Measurements from ENCODE around the gene EMC10.

The EMC10 gene

DNA sequence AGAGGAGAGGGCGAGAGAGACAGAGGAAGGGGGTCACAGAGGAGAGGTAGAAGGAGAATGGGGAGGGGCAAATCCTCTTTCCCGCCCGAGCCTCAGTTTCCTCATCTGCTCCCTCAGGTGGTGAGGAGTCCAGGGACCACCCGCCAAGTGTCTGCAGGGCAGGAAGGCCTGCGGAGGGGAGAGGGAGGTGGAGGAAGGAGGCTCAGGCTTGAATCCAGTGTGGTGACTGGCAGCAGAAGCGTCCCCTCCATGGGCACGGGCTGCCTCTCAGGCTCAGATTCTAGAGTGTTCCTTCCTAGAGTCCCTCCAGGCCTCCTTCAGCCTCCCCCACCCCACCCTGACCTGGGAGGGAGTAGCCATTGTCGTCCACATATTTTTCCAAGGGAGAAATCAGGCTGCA is 16.9 kb downstream of the EMC10 start:
- Histone ChIP-seq H3K4me3 (ENCODE audit: low read depth, low read length) (no peak overlapping the region), H3K27ac (ENCODE audit: extremely low read depth, low read depth, low read length) (no peak overlapping the region), H3K36me3 (ENCODE audit: control insufficient read depth in 2 of 2, insufficient read depth in 1 of 2, low read length in 2 of 2) (peaks cover 0 to 3% of the 10 kb centered on the region in 2 experiments; a peak in 1 of 3 replicates), H3K4me1 (ENCODE audit: control insufficient read depth, insufficient read depth, low read length) (no peaks in the 10 kb centered on the region), H3K9me3 (ENCODE audit: control insufficient read depth, insufficient read depth, low read depth, low read length) (no peaks in the 10 kb centered on the region)
- ChIA-PET CTCF (no interaction called here), POLR2A (no interaction called here)
- TF ChIP-seq ZNF561 (tag by site-specific recombination; IDR thresholded peaks at IDR 0.05; ENCODE audit: borderline replicate concordance) (no peak), KLF8 (tag by site-specific recombination; IDR thresholded peaks at IDR 0.05) (no peak), ZNF394 (tag by site-specific recombination; IDR thresholded peaks at IDR 0.05; ENCODE audit: borderline replicate concordance) (no peak), HOXA7 (CRISPR knock-in tag; IDR thresholded peaks at IDR 0.05; ENCODE audit: borderline replicate concordance) (no peak), ZNF239 (tag by site-specific recombination; IDR thresholded peaks at IDR 0.05) (no peak), ZNF416 (tag by site-specific recombination; IDR thresholded peaks at IDR 0.05) (no peak), ZNF777 (tag by site-specific recombination; IDR thresholded peaks at IDR 0.05; ENCODE audit: borderline replicate concordance) (no peak), ZBTB1 (tag by site-specific recombination; IDR thresholded peaks at IDR 0.05) (no peak), ZFP37 (tag by site-specific recombination; IDR thresholded peaks at IDR 0.05) (no peak), KLF10 (tag by site-specific recombination; IDR thresholded peaks at IDR 0.05) (no peak), ZBTB48 (tag by site-specific recombination; IDR thresholded peaks at IDR 0.05) (no peak), ZSCAN30 (tag by site-specific recombination; IDR thresholded peaks at IDR 0.05) (no peak), ZBTB7A (tag by site-specific recombination; IDR thresholded peaks at IDR 0.05; ENCODE audit: low read depth) (no peak)
- TF ChIP-seq, protein P1, sequence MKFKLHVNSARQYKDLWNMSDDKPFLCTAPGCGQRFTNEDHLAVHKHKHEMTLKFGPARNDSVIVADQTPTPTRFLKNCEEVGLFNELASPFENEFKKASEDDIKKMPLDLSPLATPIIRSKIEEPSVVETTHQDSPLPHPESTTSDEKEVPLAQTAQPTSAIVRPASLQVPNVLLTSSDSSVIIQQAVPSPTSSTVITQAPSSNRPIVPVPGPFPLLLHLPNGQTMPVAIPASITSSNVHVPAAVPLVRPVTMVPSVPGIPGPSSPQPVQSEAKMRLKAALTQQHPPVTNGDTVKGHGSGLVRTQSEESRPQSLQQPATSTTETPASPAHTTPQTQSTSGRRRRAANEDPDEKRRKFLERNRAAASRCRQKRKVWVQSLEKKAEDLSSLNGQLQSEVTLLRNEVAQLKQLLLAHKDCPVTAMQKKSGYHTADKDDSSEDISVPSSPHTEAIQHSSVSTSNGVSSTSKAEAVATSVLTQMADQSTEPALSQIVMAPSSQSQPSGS (tag by site-specific recombination; IDR thresholded peaks at IDR 0.05; ENCODE audit: low read depth) = no peak
- TF ChIP-seq, protein P2, sequence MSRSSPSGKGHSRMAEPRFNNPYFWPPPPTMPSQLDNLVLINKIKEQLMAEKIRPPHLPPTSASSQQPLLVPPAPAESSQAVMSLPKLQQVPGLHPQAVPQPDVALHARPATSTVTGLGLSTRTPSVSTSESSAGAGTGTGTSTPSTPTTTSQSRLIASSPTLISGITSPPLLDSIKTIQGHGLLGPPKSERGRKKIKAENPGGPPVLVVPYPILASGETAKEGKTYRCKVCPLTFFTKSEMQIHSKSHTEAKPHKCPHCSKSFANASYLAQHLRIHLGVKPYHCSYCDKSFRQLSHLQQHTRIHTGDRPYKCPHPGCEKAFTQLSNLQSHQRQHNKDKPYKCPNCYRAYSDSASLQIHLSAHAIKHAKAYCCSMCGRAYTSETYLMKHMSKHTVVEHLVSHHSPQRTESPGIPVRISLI (tag by site-specific recombination; IDR thresholded peaks at IDR 0.05) = no peak
- TF ChIP-seq, protein P3, sequence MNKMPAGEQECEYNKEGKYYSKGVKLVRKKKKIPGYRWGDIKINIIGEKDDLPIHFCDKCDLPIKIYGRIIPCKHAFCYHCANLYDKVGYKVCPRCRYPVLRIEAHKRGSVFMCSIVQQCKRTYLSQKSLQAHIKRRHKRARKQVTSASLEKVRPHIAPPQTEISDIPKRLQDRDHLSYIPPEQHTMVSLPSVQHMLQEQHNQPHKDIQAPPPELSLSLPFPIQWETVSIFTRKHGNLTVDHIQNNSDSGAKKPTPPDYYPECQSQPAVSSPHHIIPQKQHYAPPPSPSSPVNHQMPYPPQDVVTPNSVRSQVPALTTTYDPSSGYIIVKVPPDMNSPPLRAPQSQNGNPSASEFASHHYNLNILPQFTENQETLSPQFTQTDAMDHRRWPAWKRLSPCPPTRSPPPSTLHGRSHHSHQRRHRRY (tag by site-specific recombination; IDR thresholded peaks at IDR 0.05) = no peak
- TF ChIP-seq, protein P4, sequence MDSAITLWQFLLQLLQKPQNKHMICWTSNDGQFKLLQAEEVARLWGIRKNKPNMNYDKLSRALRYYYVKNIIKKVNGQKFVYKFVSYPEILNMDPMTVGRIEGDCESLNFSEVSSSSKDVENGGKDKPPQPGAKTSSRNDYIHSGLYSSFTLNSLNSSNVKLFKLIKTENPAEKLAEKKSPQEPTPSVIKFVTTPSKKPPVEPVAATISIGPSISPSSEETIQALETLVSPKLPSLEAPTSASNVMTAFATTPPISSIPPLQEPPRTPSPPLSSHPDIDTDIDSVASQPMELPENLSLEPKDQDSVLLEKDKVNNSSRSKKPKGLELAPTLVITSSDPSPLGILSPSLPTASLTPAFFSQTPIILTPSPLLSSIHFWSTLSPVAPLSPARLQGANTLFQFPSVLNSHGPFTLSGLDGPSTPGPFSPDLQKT (IDR thresholded peaks at IDR 0.05; ENCODE audit: borderline replicate concordance, low read depth, low read length) = no peak
- TF ChIP-seq, protein P5, sequence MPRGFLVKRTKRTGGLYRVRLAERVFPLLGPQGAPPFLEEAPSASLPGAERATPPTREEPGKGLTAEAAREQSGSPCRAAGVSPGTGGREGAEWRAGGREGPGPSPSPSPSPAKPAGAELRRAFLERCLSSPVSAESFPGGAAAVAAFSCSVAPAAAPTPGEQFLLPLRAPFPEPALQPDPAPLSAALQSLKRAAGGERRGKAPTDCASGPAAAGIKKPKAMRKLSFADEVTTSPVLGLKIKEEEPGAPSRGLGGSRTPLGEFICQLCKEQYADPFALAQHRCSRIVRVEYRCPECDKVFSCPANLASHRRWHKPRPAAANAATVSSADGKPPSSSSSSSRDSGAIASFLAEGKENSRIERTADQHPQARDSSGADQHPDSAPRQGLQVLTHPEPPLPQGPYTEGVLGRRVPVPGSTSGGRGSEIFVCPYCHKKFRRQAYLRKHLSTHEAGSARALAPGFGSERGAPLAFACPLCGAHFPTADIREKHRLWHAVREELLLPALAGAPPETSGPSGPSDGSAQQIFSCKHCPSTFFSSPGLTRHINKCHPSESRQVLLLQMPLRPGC (tag by site-specific recombination; IDR thresholded peaks at IDR 0.05) = no peak

Data from HEK293 (cell line).